ENCODE data around the gene OR2D3.

OR2D3 gene

GRCh38 chr11:6927030-6927617, 6.3 kb downstream of the OR2D3 start:
- H3K9ac ChIP-seq (ENCODE audit: low read length) = peak overlapping the region; percentile 96
- H3K79me2 ChIP-seq (ENCODE audit: low read length) = peaks cover 39% of the 10 kb centered on the region
- H3K4me3 ChIP-seq (ENCODE audit: low read length) = peak overlapping the region; percentile 88
- H3K36me3 ChIP-seq (replicated peaks; ENCODE audit: low read depth, low read length) = peaks cover 39% of the 10 kb centered on the region
- H3K4me2 ChIP-seq (ENCODE audit: low read length) = peak overlapping the region; percentile 97
- peaks cover 22% of the 10 kb centered on the region for H4K20me1 ChIP-seq (ENCODE audit: insufficient read depth, low read length)
- peak overlapping the region; percentile 92 for H2AFZ ChIP-seq (ENCODE audit: low read depth, low read length)
- H3K4me1 ChIP-seq (ENCODE audit: low read length) = peaks cover 45% of the 10 kb centered on the region
- H3K27ac ChIP-seq (ENCODE audit: low read length) = peak overlapping the region; percentile 82
- TF ChIP-seq EZH2phosphoT487 (IDR thresholded peaks at IDR 0.05; ENCODE audit: low read depth) = no peak
- TF ChIP-seq CTCF (IDR thresholded peaks at IDR 0.05; ENCODE audit: low read depth, low read length) = no peak
- H3K27me3 ChIP-seq (ENCODE audit: low read depth, low read length) = no peaks in the 10 kb centered on the region
- no peaks in the 10 kb centered on the region for H3K9me3 ChIP-seq (ENCODE audit: insufficient read depth, low read length)

GRCh38 chr11:6928916-6929315, 8.1 kb downstream of the OR2D3 start:
- no peak overlapping the region for H3K27ac ChIP-seq (ENCODE audit: low read length)
- H3K4me3 ChIP-seq (ENCODE audit: low read length) = no peak overlapping the region
- H3K36me3 ChIP-seq (replicated peaks; ENCODE audit: low read depth, low read length) = peaks cover 52% of the 10 kb centered on the region
- no peak overlapping the region for H3K4me2 ChIP-seq (ENCODE audit: low read length)
- peaks cover 42% of the 10 kb centered on the region for H3K79me2 ChIP-seq (ENCODE audit: low read length)
- H3K27me3 ChIP-seq (ENCODE audit: low read depth, low read length) = no peaks in the 10 kb centered on the region
- H4K20me1 ChIP-seq (ENCODE audit: insufficient read depth, low read length) = peaks cover 27% of the 10 kb centered on the region
- peaks cover 27% of the 10 kb centered on the region for H3K4me1 ChIP-seq (ENCODE audit: low read length)
- no peak overlapping the region for H3K9ac ChIP-seq (ENCODE audit: low read length)
- no peaks in the 10 kb centered on the region for H3K9me3 ChIP-seq (ENCODE audit: insufficient read depth, low read length)
- H2AFZ ChIP-seq (ENCODE audit: low read depth, low read length) = no peak overlapping the region
- TF ChIP-seq CTCF (IDR thresholded peaks at IDR 0.05; ENCODE audit: low read depth, low read length) (no peak), EZH2phosphoT487 (IDR thresholded peaks at IDR 0.05; ENCODE audit: low read depth) (no peak)

GRCh38 chr11:6931146-6931713, 10.4 kb downstream of the OR2D3 start:
- no peak overlapping the region for H2AFZ ChIP-seq (ENCODE audit: low read depth, low read length)
- H3K27me3 ChIP-seq (ENCODE audit: low read depth, low read length) = no peaks in the 10 kb centered on the region
- peaks cover 13% of the 10 kb centered on the region for H3K4me1 ChIP-seq (ENCODE audit: low read length)
- H3K9me3 ChIP-seq (ENCODE audit: insufficient read depth, low read length) = no peaks in the 10 kb centered on the region
- H3K36me3 ChIP-seq (replicated peaks; ENCODE audit: low read depth, low read length) = peaks cover 75% of the 10 kb centered on the region
- H3K4me2 ChIP-seq (ENCODE audit: low read length) = no peak overlapping the region
- no peak overlapping the region for H3K4me3 ChIP-seq (ENCODE audit: low read length)
- H4K20me1 ChIP-seq (ENCODE audit: insufficient read depth, low read length) = peaks cover 32% of the 10 kb centered on the region
- no peak overlapping the region for H3K27ac ChIP-seq (ENCODE audit: low read length)
- peaks cover 46% of the 10 kb centered on the region for H3K79me2 ChIP-seq (ENCODE audit: low read length)
- H3K9ac ChIP-seq (ENCODE audit: low read length) = no peak overlapping the region
- no peak for TF ChIP-seq CTCF (IDR thresholded peaks at IDR 0.05; ENCODE audit: low read depth, low read length)
- no peak for TF ChIP-seq EZH2phosphoT487 (IDR thresholded peaks at IDR 0.05; ENCODE audit: low read depth)

- H3K9ac ChIP-seq (ENCODE audit: low read length) = no peak overlapping the region
- H2AFZ ChIP-seq (ENCODE audit: low read depth, low read length) = no peak overlapping the region
- H4K20me1 ChIP-seq (ENCODE audit: insufficient read depth, low read length) = peaks cover 32% of the 10 kb centered on the region
- no peak overlapping the region for H3K4me3 ChIP-seq (ENCODE audit: low read length)
- H3K27me3 ChIP-seq (ENCODE audit: low read depth, low read length) = no peaks in the 10 kb centered on the region
- peaks cover 46% of the 10 kb centered on the region for H3K79me2 ChIP-seq (ENCODE audit: low read length)
- H3K36me3 ChIP-seq (replicated peaks; ENCODE audit: low read depth, low read length) = peaks cover 84% of the 10 kb centered on the region
- no peaks in the 10 kb centered on the region for H3K9me3 ChIP-seq (ENCODE audit: insufficient read depth, low read length)
- TF ChIP-seq CTCF (IDR thresholded peaks at IDR 0.05; ENCODE audit: low read depth, low read length) = no peak
- TF ChIP-seq EZH2phosphoT487 (IDR thresholded peaks at IDR 0.05; ENCODE audit: low read depth) = no peak
- no peak overlapping the region for H3K27ac ChIP-seq (ENCODE audit: low read length)
- H3K4me2 ChIP-seq (ENCODE audit: low read length) = no peak overlapping the region
- H3K4me1 ChIP-seq (ENCODE audit: low read length) = peaks cover 13% of the 10 kb centered on the region
Observed at GRCh38 chr11:6932145-6932544, 11.3 kb downstream of the OR2D3 start.

Measured in OCI-LY3 (cell line).